HL-60 (cell line): Measurements from ENCODE around the gene HBE1.

Experiments used
- TF ChIP-seq, protein P1 (sequence below): IDR thresholded peaks from one replicate; pipeline ENCODE4 v1.5.1; 2011; ENCODE audit warnings: low read length, control low read depth, inconsistent platforms; ENCODE audit not compliant: insufficient read depth
- TF ChIP-seq, protein P2 (sequence below): IDR thresholded peaks from 2 replicates; pipeline ENCODE4 v1.6.1; 2012; ENCODE audit warnings: low read depth; ENCODE audit not compliant: insufficient replicate concordance

DNA sequence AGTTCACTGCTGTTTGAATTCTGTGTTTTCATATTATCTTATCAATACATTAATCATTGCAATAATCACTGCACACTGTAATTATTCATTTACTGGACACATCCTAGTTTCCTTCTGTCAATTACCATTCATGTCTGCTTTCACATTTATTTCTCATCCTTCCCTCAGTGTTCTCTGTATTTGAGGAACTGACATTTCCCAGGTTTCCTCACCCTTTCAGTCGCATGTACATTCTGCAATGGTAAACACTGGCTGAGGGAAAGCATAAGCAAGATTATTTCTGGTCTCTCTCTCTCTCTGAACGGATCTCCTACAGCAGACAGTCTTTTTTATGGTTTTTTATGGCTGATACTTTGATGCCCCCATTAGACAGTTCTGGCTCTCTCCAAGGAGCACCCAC is 31.3 kb downstream of the HBE1 start:
- TF ChIP-seq, protein P1, sequence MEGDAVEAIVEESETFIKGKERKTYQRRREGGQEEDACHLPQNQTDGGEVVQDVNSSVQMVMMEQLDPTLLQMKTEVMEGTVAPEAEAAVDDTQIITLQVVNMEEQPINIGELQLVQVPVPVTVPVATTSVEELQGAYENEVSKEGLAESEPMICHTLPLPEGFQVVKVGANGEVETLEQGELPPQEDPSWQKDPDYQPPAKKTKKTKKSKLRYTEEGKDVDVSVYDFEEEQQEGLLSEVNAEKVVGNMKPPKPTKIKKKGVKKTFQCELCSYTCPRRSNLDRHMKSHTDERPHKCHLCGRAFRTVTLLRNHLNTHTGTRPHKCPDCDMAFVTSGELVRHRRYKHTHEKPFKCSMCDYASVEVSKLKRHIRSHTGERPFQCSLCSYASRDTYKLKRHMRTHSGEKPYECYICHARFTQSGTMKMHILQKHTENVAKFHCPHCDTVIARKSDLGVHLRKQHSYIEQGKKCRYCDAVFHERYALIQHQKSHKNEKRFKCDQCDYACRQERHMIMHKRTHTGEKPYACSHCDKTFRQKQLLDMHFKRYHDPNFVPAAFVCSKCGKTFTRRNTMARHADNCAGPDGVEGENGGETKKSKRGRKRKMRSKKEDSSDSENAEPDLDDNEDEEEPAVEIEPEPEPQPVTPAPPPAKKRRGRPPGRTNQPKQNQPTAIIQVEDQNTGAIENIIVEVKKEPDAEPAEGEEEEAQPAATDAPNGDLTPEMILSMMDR, result no peak
- TF ChIP-seq, protein P2, sequence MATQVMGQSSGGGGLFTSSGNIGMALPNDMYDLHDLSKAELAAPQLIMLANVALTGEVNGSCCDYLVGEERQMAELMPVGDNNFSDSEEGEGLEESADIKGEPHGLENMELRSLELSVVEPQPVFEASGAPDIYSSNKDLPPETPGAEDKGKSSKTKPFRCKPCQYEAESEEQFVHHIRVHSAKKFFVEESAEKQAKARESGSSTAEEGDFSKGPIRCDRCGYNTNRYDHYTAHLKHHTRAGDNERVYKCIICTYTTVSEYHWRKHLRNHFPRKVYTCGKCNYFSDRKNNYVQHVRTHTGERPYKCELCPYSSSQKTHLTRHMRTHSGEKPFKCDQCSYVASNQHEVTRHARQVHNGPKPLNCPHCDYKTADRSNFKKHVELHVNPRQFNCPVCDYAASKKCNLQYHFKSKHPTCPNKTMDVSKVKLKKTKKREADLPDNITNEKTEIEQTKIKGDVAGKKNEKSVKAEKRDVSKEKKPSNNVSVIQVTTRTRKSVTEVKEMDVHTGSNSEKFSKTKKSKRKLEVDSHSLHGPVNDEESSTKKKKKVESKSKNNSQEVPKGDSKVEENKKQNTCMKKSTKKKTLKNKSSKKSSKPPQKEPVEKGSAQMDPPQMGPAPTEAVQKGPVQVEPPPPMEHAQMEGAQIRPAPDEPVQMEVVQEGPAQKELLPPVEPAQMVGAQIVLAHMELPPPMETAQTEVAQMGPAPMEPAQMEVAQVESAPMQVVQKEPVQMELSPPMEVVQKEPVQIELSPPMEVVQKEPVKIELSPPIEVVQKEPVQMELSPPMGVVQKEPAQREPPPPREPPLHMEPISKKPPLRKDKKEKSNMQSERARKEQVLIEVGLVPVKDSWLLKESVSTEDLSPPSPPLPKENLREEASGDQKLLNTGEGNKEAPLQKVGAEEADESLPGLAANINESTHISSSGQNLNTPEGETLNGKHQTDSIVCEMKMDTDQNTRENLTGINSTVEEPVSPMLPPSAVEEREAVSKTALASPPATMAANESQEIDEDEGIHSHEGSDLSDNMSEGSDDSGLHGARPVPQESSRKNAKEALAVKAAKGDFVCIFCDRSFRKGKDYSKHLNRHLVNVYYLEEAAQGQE, result no peak
